CD14-positive monocyte (primary cell): ENCODE measurements around the gene NAA10. TPM values are rescaled to one million over a fixed set of nuclear protein-coding genes. Genes with fewer than 3 reads are reported as not detected.
A peak's percentile ranks its signal among the peaks of the same experiment; 100 is the strongest.

Experiments used
- DNase-seq, 3 donors: peaks; one replicate each; pipeline ENCODE4 v3.0.0-alpha.2; 2011 to 2022
- H2AFZ ChIP-seq: 2 replicates; pipeline ENCODE4 v1.6.0; 2012; ENCODE audit warnings: mild to moderate bottlenecking, low read depth, low read length, inconsistent platforms; ENCODE audit not compliant: insufficient read depth, poor library complexity, severe bottlenecking
- H3K27ac ChIP-seq, 2 donors: 1 replicate in 1 of 2; 2 replicates in 1 of 2; pipeline ENCODE4 v1.5.1; 2012 to 2013; ENCODE audit warnings: low read length in 2 of 2, control low read depth in 1 of 2, inconsistent platforms in 1 of 2, low read depth in 1 of 2, mild to moderate bottlenecking in 1 of 2
- H3K27me3 ChIP-seq, 2 donors: one replicate each; pipeline versions ENCODE4 v1.6.0 to v1.6.1; 2011 to 2013; ENCODE audit warnings: low read length in 2 of 2; ENCODE audit not compliant: control insufficient read depth in 2 of 2, insufficient read depth in 2 of 2
- H3K36me3 ChIP-seq, 2 donors: replicated peaks in 1 of 2; 1 replicate in 1 of 2; 2 replicates in 1 of 2; pipeline versions ENCODE4 v1.5.1 to v1.6.1; 2012 to 2013; ENCODE audit warnings: low read length in 2 of 2, control low read depth in 1 of 2, inconsistent platforms in 1 of 2, mild to moderate bottlenecking in 1 of 2; ENCODE audit not compliant: insufficient read depth in 2 of 2, control insufficient read depth in 1 of 2
- H3K4me1 ChIP-seq, 2 donors: 1 replicate in 1 of 2; 2 replicates in 1 of 2; pipeline versions ENCODE4 v1.5.1 to v1.6.1; 2012 to 2013; ENCODE audit warnings: low read length in 2 of 2, control low read depth in 1 of 2, inconsistent platforms in 1 of 2, mild to moderate bottlenecking in 1 of 2, moderate library complexity in 1 of 2; ENCODE audit not compliant: insufficient read depth in 2 of 2, control insufficient read depth in 1 of 2
- H3K4me2 ChIP-seq: replicated peaks from 2 replicates; pipeline ENCODE3; 2012; ENCODE audit warnings: low read length, moderate library complexity, mild to moderate bottlenecking; ENCODE audit not compliant: poor library complexity, severe bottlenecking; ENCODE audit errors: extremely low read depth
- H3K4me3 ChIP-seq, 3 experiments: fragments of 200-600 bp in 1 of 3; sonication (generic) in 1 of 3; replicated peaks in 1 of 3; 1 replicate in 2 of 3; 2 replicates in 1 of 3; pipeline ENCODE4 v1.5.1; 2011 to 2013; ENCODE audit warnings: low read length in 3 of 3, mild to moderate bottlenecking in 3 of 3, control low read depth in 2 of 3, low read depth in 2 of 3, inconsistent platforms in 1 of 3, moderate library complexity in 1 of 3
- H3K79me2 ChIP-seq: 2 replicates; pipeline ENCODE4 v1.6.0; 2012; ENCODE audit warnings: mild to moderate bottlenecking, control low read depth, inconsistent platforms, low read length, moderate library complexity; ENCODE audit not compliant: insufficient read depth
- H3K9ac ChIP-seq: 2 replicates; pipeline ENCODE4 v1.6.0; 2017; ENCODE audit warnings: low read length, mild to moderate bottlenecking; ENCODE audit not compliant: insufficient read depth, poor library complexity, severe bottlenecking
- H3K9me3 ChIP-seq, 2 donors: replicated peaks in 1 of 2; 1 replicate in 1 of 2; 2 replicates in 1 of 2; pipeline versions ENCODE4 v1.5.1 to v1.6.1; 2012 to 2013; ENCODE audit warnings: low read length in 2 of 2, control low read depth in 1 of 2; ENCODE audit not compliant: control insufficient read depth in 1 of 2, insufficient read depth in 1 of 2
- H4K20me1 ChIP-seq: 2 replicates; pipeline ENCODE4 v1.6.0; 2012; ENCODE audit warnings: mild to moderate bottlenecking, low read length, control low read depth, moderate library complexity; ENCODE audit not compliant: insufficient read depth
- H3K27ac Mint-ChIP-seq, 7 donors: one replicate each; pipeline ENCODE4 v1.8.0; 2020; ENCODE audit warnings: mild to moderate bottlenecking in 7 of 7, mixed read lengths in 7 of 7, moderate library complexity in 6 of 7, inconsistent platforms in 2 of 7
- H3K27me3 Mint-ChIP-seq, 3 donors: one replicate each; pipeline ENCODE4 v1.8.0; 2021 to 2022; ENCODE audit warnings: low read depth in 3 of 3, mild to moderate bottlenecking in 3 of 3, mixed read lengths in 3 of 3, moderate library complexity in 3 of 3, inconsistent platforms in 1 of 3
- H3K36me3 Mint-ChIP-seq, 2 donors: one replicate each; pipeline ENCODE4 v1.8.0; 2020; ENCODE audit warnings: mixed read lengths in 2 of 2, inconsistent platforms in 1 of 2, mild to moderate bottlenecking in 1 of 2
- H3K4me1 Mint-ChIP-seq: one replicate; pipeline ENCODE4 v1.8.0; 2020; ENCODE audit warnings: mild to moderate bottlenecking, mixed read lengths
- H3K4me3 Mint-ChIP-seq, 2 donors: one replicate each; pipeline ENCODE4 v1.8.0; 2020; ENCODE audit warnings: mild to moderate bottlenecking in 2 of 2, mixed read lengths in 2 of 2, moderate library complexity in 1 of 2
- H3K9me3 Mint-ChIP-seq, 7 donors: one replicate each; pipeline ENCODE4 v1.8.0; 2020 to 2022; ENCODE audit warnings: mixed read lengths in 7 of 7, mild to moderate bottlenecking in 6 of 7, moderate library complexity in 6 of 7, inconsistent platforms in 2 of 7
- CTCF ChIP-seq: fragments of 200-600 bp; IDR thresholded peaks from one replicate; pipeline ENCODE4 v1.8.0; 2022; ENCODE audit warnings: antibody characterized with exemption, mild to moderate bottlenecking
- WGBS: methylation state at CpG from one replicate; pipeline ENCODE4 v1.1.5; 2013; ENCODE audit warnings: missing lambda C conversion rate; ENCODE audit not compliant: insufficient coverage; 5-methylcytosine and 5-hydroxymethylcytosine counted together
- intact Hi-C, 2 donors: fragments of 100-400 bp; cut with micrococcal nuclease; formaldehyde crosslinking; loops; one replicate each; pipeline versions ENCODE4 v1.15.0 to v1.15.1; 2023
- polyA plus RNA-seq, 3 donors: library from polyadenylated mRNA; depleted of rRNA in 1 of 3; unstranded in 2 of 3; stranded (reverse) in 1 of 3; fragments of 300-500 nt in 2 of 3; fragments of >200 nt in 1 of 3; fragmentation: Illumina TruSeq in 2 of 3; gene quantifications; 1 replicate in 2 of 3; 2 replicates in 1 of 3; pipeline ENCODE4 v1.2.3, GENCODE V29; 2012 to 2021

Gene NAA10
- polyA plus RNA-seq, 3 donors: 46.7 to 109 (median 47.9) TPM

GRCh38 chrX:153971450-153972367 lies 36.9 kb upstream of the NAA10 start, which contains the start of gene HCFC1:
HCFC1 (minus strand) TSS chrX:153971818; CDS start chrX:153970840, 978 bp downstream.
- Histone ChIP-seq H3K9me3 (no peaks in the 10 kb centered on the region), H3K4me3 (peak within 1 kb of the TSS; percentile 90 to 100 (median 99)), H3K36me3 (no peaks in the 10 kb centered on the region), H2AFZ (peak within 1 kb of the TSS; percentile 84), H3K9ac (peak within 1 kb of the TSS; percentile 97), H3K4me1 (peaks cover 55 to 60% of the 10 kb centered on the region in 2 donors), H3K4me2 (peak within 1 kb of the TSS; percentile 87), H3K27ac (peak within 1 kb of the TSS; percentile 99 to 100), H3K27me3 (no peaks in the 10 kb centered on the region), H3K79me2 (peaks cover 77% of the 10 kb centered on the region), H4K20me1 (peaks cover 52% of the 10 kb centered on the region)
- under 1% methylated on average over 77 of the region's 96 CpGs for WGBS
- peak within 1 kb of the TSS; percentile 99 to 100 for H3K4me3 Mint-ChIP-seq
- H3K36me3 Mint-ChIP-seq: peaks cover 4 to 14% of the 10 kb centered on the region in 2 donors
- peak; percentile 82 to 93 (median 90) for DNase-seq
- peaks cover 0 to 46% (median 0%) of the 10 kb centered on the region in 3 donors for H3K27me3 Mint-ChIP-seq
- TF ChIP-seq CTCF: no peak
- H3K4me1 Mint-ChIP-seq: peaks cover 50% of the 10 kb centered on the region
- peaks cover 0 to 21% (median 8%) of the 10 kb centered on the region in 7 donors for H3K9me3 Mint-ChIP-seq
- intact Hi-C loops: loop anchor here (5.0 kb wide), 2 partner anchors 36 to 41 kb away; no protein-coding TSS in a partner anchor
- peak within 1 kb of the TSS; percentile 100 for H3K27ac Mint-ChIP-seq

DNA sequence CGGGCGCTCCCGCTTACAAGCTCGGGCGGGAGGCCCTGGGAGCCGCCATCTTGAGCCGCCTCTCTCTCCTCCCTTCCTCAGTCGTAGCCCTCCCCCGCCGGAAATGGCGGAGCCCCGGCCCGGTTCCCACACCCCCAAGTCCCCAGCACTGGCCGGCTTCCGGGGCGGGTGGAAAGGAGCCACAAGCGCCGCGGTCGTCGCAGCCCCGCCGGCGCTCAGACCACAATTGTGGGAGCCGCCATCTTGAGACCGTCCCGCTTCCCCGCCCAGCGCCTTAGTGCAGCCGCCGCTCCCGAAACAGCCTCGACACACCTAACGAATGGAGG lies 36.2 kb upstream of the NAA10 start:
- Histone ChIP-seq H3K4me1 (peaks cover 61 to 66% of the 10 kb centered on the region in 2 donors), H3K79me2 (peaks cover 77% of the 10 kb centered on the region), H3K36me3 (no peaks in the 10 kb centered on the region), H2AFZ (peak overlapping the region; percentile 84), H3K9me3 (no peaks in the 10 kb centered on the region), H3K27ac (peak overlapping the region; percentile 99 to 100), H4K20me1 (peaks cover 59% of the 10 kb centered on the region), H3K4me2 (peak overlapping the region; percentile 87), H3K27me3 (no peaks in the 10 kb centered on the region), H3K9ac (peak overlapping the region; percentile 97), H3K4me3 (peak overlapping the region; percentile 90 to 100 (median 99))
- WGBS: 0% methylated on average over 17 of the region's 34 CpGs
- Mint-ChIP-seq H3K4me3 (peak overlapping the region; percentile 99 to 100), H3K27ac (peak overlapping the region; percentile 100), H3K4me1 (peaks cover 57% of the 10 kb centered on the region), H3K9me3 (peaks cover 0 to 21% (median 8%) of the 10 kb centered on the region in 7 donors), H3K27me3 (peaks cover 0 to 50% (median 0%) of the 10 kb centered on the region in 3 donors), H3K36me3 (peaks cover 4 to 18% of the 10 kb centered on the region in 2 donors)
- DNase-seq: peak; percentile 71 to 91 (median 82)
- TF ChIP-seq CTCF: no peak
- intact Hi-C loops: loop anchor here (5.0 kb wide), 2 partner anchors 36 to 41 kb away; no protein-coding TSS in a partner anchor
